GM12878 (cell line): Measurements from ENCODE around the gene AKR1C3. TPM values are rescaled to one million over a fixed set of nuclear protein-coding genes. Genes with fewer than 3 reads are reported as not detected.

Experiments used
- ATAC-seq: fragments of 200-7000 bp; cut with Tn5 transposase; 3 replicates; pipeline ENCODE4 v1.9.1; 2020; ENCODE audit warnings: mild to moderate bottlenecking, moderate library complexity
- BruUV-seq: library from RNA; stranded (reverse); fragments of 400-500 nt; replicated peaks from 2 replicates; lab custom pipeline; 2021; lab: Mats Ljungman, UMichigan
- CTCF ChIA-PET: fragments of 300-600 bp; sonication (Branson Sonifier 250); formaldehyde crosslinking; extraction: SDS; loops from one replicate; lab custom pipeline; 2021; ENCODE audit warnings: inconsistent platforms; lab: Yijun Ruan, JAX
- POLR2A ChIA-PET: fragments of 350-600 bp; formaldehyde crosslinking; extraction: SDS; loops from one replicate; lab custom pipeline; 2021; ENCODE audit warnings: inconsistent platforms; lab: Charles Lee
- RAD21 ChIA-PET: fragments of 300-600 bp; sonication (Branson Sonifier 250); formaldehyde crosslinking; loops from one replicate; lab custom pipeline; 2023; ENCODE audit warnings: antibody characterized with exemption; ENCODE audit not compliant: unreplicated experiment; lab: Charles Lee
- SMC1A ChIA-PET: fragments of 300-600 bp; sonication (Branson Sonifier 250); formaldehyde crosslinking; loops from one replicate; lab custom pipeline; 2023; ENCODE audit not compliant: unreplicated experiment, uncharacterized antibody; lab: Charles Lee
- DNase-seq: peaks from one replicate; pipeline ENCODE4 v3.0.0-alpha.2; 2011; ENCODE audit warnings: low read depth, low spot score
- FAIRE-seq: peaks from 3 replicates; lab custom pipeline; 2011; peaks lifted over from hg19 to GRCh38; lab: Jason Lieb, UNC
- H2AFZ ChIP-seq: 2 replicates; pipeline ENCODE4 v1.6.0; 2011; ENCODE audit warnings: low read depth, low read length, control low read depth; ENCODE audit not compliant: control insufficient read depth
- H3K27ac ChIP-seq: 2 replicates; pipeline ENCODE4 v1.5.1; 2011; ENCODE audit warnings: control low read depth; ENCODE audit not compliant: control insufficient read depth, insufficient read depth
- H3K27me3 ChIP-seq, 2 experiments: replicated peaks in 1 of 2; 2 replicates each; pipeline versions ENCODE4 v1.6.0 to v1.6.1; 2011; ENCODE audit warnings: low read length in 1 of 2; ENCODE audit not compliant: control insufficient read depth in 2 of 2, insufficient read depth in 2 of 2
- H3K36me3 ChIP-seq, 2 experiments: 2 replicates each; pipeline ENCODE4 v1.5.1; 2011; ENCODE audit warnings: low read length in 1 of 2; ENCODE audit not compliant: control insufficient read depth in 2 of 2, insufficient read depth in 2 of 2
- H3K4me1 ChIP-seq: 2 replicates; pipeline ENCODE4 v1.6.1; 2011; ENCODE audit warnings: mild to moderate bottlenecking, low read length, moderate library complexity, mixed read lengths; ENCODE audit not compliant: control insufficient read depth, insufficient read depth
- H3K4me2 ChIP-seq: 2 replicates; pipeline ENCODE4 v1.6.0; 2011; ENCODE audit warnings: control low read depth; ENCODE audit not compliant: control insufficient read depth, insufficient read depth
- H3K4me3 ChIP-seq: fragments of 200-600 bp; sonication (generic); 2 replicates; pipeline ENCODE4 v1.5.1; 2016
- H3K79me2 ChIP-seq: 2 replicates; pipeline ENCODE4 v1.6.0; 2011; ENCODE audit warnings: low read length; ENCODE audit not compliant: control insufficient read depth, insufficient read depth
- H3K9ac ChIP-seq: 2 replicates; pipeline ENCODE4 v1.8.0; 2011; ENCODE audit warnings: low read length, control low read depth, mixed read lengths; ENCODE audit not compliant: control insufficient read depth, insufficient read depth
- H3K9me3 ChIP-seq: replicated peaks from 3 replicates; pipeline ENCODE4 v1.5.1; 2011; ENCODE audit warnings: mild to moderate bottlenecking, low read length; ENCODE audit not compliant: control insufficient read depth, insufficient read depth
- H4K20me1 ChIP-seq: 2 replicates; pipeline ENCODE4 v1.6.0; 2011; ENCODE audit not compliant: control insufficient read depth, insufficient read depth
- CBX3 ChIP-seq: fragments of 200-600 bp; sonication (generic); IDR thresholded peaks from 2 replicates; pipeline ENCODE4 v1.6.1; 2016; ENCODE audit warnings: low read depth, borderline replicate concordance
- FOXK2 ChIP-seq: fragments of 450-650 bp; IDR thresholded peaks from 2 replicates; pipeline ENCODE4 v1.6.1; 2017; ENCODE audit warnings: mild to moderate bottlenecking, moderate library complexity
- HCFC1 ChIP-seq: fragments of 150-350 bp; IDR thresholded peaks from 2 replicates; pipeline ENCODE4 v1.6.1; 2014; ENCODE audit warnings: low read length
- HDAC2 ChIP-seq: fragments of 200-600 bp; sonication (generic); IDR thresholded peaks from 2 replicates; pipeline ENCODE4 v1.6.1; 2017
- JUND ChIP-seq: IDR thresholded peaks from 2 replicates; pipeline ENCODE4 v1.6.1; 2012; ENCODE audit warnings: low read depth, mild to moderate bottlenecking, low read length, improper control_type of control experiment, moderate library complexity
- NFIC ChIP-seq: IDR thresholded peaks from 2 replicates; pipeline ENCODE4 v1.6.1; 2012; ENCODE audit warnings: low read depth, mild to moderate bottlenecking, inconsistent platforms, low read length, moderate library complexity
- RUNX3 ChIP-seq: IDR thresholded peaks from 2 replicates; pipeline ENCODE4 v1.6.1; 2012; ENCODE audit warnings: low read length, inconsistent platforms
- SIN3A ChIP-seq: IDR thresholded peaks from 2 replicates; pipeline ENCODE4 v1.6.1; 2012; ENCODE audit warnings: low read depth, low read length, improper control_type of control experiment
- SUZ12 ChIP-seq: fragments of 200-600 bp; sonication (generic); IDR thresholded peaks from one replicate; pipeline ENCODE4 v1.6.1; 2018; ENCODE audit warnings: antibody characterized with exemption, mild to moderate bottlenecking; ENCODE audit not compliant: unreplicated experiment
- TBL1XR1 ChIP-seq: IDR thresholded peaks from 2 replicates; pipeline ENCODE4 v1.6.1; 2012; ENCODE audit warnings: low read depth, low read length, improper control_type of control experiment
- WRNIP1 ChIP-seq: IDR thresholded peaks from 2 replicates; pipeline ENCODE4 v1.6.1; 2011; ENCODE audit warnings: low read depth, low read length, improper control_type of control experiment, borderline replicate concordance
- ZNF207 ChIP-seq: fragments of 450-650 bp; IDR thresholded peaks from 2 replicates; pipeline ENCODE4 v1.6.1; 2014; ENCODE audit warnings: antibody characterized with exemption, mild to moderate bottlenecking, borderline replicate concordance
- ZNF24 ChIP-seq: fragments of 450-650 bp; IDR thresholded peaks from 2 replicates; pipeline ENCODE4 v1.6.1; 2017; ENCODE audit warnings: antibody characterized with exemption, mild to moderate bottlenecking
- in situ Hi-C: fragments of 300-500 bp; cut with MboI; formaldehyde crosslinking; loops from 9 replicates; pipeline ENCODE4 v1.14.3; 2018; ENCODE audit warnings: mixed read lengths
- intact Hi-C: fragments of 100-400 bp; cut with micrococcal nuclease; formaldehyde crosslinking; loops from one replicate; pipeline ENCODE4 v1.14.2; 2022; ENCODE audit not compliant: unreplicated experiment
- polyA plus RNA-seq, 11 experiments: library from polyadenylated mRNA; depleted of rRNA in 4 of 11; unstranded in 6 of 11; stranded (reverse) in 5 of 11; fragments of >200 nt; fragmentation: Nextera tagmentation in 4 of 11; fragmentation: Illumina TruSeq in 1 of 11; extraction: Ambion mirVana in 4 of 11; extraction: Trizol in 1 of 11; gene quantifications; 1 replicate in 1 of 11; 2 replicates in 10 of 11; pipeline versions ENCODE4 v1.2.1 to v1.2.3, GENCODE V29; 2011 to 2016; ENCODE audit warnings: inconsistent platforms in 2 of 11, missing spikeins in 2 of 11, low read depth in 1 of 11
- total RNA-seq, 4 experiments: library from RNA; depleted of rRNA in 3 of 4; stranded (reverse); fragments of >200 nt in 3 of 4; fragmentation: Illumina TruSeq in 1 of 4; extraction: Trizol in 1 of 4; gene quantifications; 2 replicates each; pipeline versions ENCODE4 v1.2.1 to v1.2.3, GENCODE V29; 2013 to 2021
- TF ChIP-seq, protein P1 (sequence below): fragments of 450-650 bp; IDR thresholded peaks from 2 replicates; pipeline ENCODE4 v1.6.1; 2014; ENCODE audit warnings: mild to moderate bottlenecking
- TF ChIP-seq, protein P2 (sequence below): fragments of 450-650 bp; IDR thresholded peaks from 2 replicates; pipeline ENCODE4 v1.6.1; 2016; ENCODE audit warnings: mild to moderate bottlenecking, moderate library complexity, borderline replicate concordance
- TF ChIP-seq, protein P3 (sequence below): IDR thresholded peaks from 2 replicates; pipeline ENCODE4 v1.6.1; 2012; ENCODE audit warnings: low read depth, low read length, improper control_type of control experiment

The AKR1C3 gene
- total and polyA plus RNA-seq, 10 of the 15 experiments (the other 5 are each of a cell fraction or from before 2014, with no cell fraction given) = 0.26 to 0.35 TPM; not detected in 8

DNA sequence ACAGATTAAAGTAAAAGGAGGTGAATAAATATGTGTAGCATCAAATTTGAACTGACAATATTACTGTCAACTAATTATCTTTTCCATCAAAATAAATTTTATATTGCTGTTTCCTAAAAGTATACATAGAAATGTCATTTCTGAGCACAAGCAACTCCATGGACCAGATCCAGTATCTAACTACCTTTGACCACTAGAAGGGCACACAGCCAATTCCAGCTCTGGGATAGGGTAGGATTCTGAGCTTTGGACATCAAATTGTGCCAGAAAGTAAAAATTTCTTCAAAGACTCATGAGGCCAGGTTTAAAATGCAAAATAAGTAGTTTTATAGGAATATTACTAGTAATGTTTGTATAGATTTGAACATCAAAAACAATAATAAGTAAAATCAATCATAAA is 29.7 kb downstream of the AKR1C3 start:
- SMC1A ChIA-PET = no interaction called here
- POLR2A ChIA-PET = no interaction called here
- Histone ChIP-seq H3K4me1 (no peaks in the 10 kb centered on the region), H3K36me3 (no peaks in the 10 kb centered on the region), H3K9me3 (no peaks in the 10 kb centered on the region)
- no peak for ATAC-seq
- no TSS peak for BruUV-seq
- intact Hi-C loops = no loop called here
- RAD21 ChIA-PET = no interaction called here
- TF ChIP-seq NFIC (no peak), SIN3A (no peak), HCFC1 (no peak), ZNF207 (no peak), HDAC2 (no peak), WRNIP1 (no peak), RUNX3 (no peak), TBL1XR1 (no peak), JUND (no peak), CBX3 (no peak), SUZ12 (no peak), FOXK2 (no peak), ZNF24 (no peak)
- TF ChIP-seq, protein P1, sequence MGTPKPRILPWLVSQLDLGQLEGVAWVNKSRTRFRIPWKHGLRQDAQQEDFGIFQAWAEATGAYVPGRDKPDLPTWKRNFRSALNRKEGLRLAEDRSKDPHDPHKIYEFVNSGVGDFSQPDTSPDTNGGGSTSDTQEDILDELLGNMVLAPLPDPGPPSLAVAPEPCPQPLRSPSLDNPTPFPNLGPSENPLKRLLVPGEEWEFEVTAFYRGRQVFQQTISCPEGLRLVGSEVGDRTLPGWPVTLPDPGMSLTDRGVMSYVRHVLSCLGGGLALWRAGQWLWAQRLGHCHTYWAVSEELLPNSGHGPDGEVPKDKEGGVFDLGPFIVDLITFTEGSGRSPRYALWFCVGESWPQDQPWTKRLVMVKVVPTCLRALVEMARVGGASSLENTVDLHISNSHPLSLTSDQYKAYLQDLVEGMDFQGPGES = no peak
- TF ChIP-seq, protein P2, sequence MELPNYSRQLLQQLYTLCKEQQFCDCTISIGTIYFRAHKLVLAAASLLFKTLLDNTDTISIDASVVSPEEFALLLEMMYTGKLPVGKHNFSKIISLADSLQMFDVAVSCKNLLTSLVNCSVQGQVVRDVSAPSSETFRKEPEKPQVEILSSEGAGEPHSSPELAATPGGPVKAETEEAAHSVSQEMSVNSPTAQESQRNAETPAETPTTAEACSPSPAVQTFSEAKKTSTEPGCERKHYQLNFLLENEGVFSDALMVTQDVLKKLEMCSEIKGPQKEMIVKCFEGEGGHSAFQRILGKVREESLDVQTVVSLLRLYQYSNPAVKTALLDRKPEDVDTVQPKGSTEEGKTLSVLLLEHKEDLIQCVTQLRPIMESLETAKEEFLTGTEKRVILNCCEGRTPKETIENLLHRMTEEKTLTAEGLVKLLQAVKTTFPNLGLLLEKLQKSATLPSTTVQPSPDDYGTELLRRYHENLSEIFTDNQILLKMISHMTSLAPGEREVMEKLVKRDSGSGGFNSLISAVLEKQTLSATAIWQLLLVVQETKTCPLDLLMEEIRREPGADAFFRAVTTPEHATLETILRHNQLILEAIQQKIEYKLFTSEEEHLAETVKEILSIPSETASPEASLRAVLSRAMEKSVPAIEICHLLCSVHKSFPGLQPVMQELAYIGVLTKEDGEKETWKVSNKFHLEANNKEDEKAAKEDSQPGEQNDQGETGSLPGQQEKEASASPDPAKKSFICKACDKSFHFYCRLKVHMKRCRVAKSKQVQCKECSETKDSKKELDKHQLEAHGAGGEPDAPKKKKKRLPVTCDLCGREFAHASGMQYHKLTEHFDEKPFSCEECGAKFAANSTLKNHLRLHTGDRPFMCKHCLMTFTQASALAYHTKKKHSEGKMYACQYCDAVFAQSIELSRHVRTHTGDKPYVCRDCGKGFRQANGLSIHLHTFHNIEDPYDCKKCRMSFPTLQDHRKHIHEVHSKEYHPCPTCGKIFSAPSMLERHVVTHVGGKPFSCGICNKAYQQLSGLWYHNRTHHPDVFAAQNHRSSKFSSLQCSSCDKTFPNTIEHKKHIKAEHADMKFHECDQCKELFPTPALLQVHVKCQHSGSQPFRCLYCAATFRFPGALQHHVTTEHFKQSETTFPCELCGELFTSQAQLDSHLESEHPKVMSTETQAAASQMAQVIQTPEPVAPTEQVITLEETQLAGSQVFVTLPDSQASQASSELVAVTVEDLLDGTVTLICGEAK = no peak
- TF ChIP-seq, protein P3, sequence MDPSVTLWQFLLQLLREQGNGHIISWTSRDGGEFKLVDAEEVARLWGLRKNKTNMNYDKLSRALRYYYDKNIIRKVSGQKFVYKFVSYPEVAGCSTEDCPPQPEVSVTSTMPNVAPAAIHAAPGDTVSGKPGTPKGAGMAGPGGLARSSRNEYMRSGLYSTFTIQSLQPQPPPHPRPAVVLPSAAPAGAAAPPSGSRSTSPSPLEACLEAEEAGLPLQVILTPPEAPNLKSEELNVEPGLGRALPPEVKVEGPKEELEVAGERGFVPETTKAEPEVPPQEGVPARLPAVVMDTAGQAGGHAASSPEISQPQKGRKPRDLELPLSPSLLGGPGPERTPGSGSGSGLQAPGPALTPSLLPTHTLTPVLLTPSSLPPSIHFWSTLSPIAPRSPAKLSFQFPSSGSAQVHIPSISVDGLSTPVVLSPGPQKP = no peak
- TF ChIP-seq, all 136 proteins: peak for 0
- no peaks in the 10 kb centered on the region for H3K27me3 ChIP-seq
- no peaks in the 10 kb centered on the region for H3K79me2 ChIP-seq
- no peaks in the 10 kb centered on the region for H4K20me1 ChIP-seq
- H3K4me3 ChIP-seq = no peak overlapping the region
- DNase-seq (no peak), FAIRE-seq (no peak)
- in situ Hi-C loops = no loop called here
- H3K9ac ChIP-seq = no peak overlapping the region
- no peak overlapping the region for H3K27ac ChIP-seq
- CTCF ChIA-PET = no interaction called here
- H2AFZ ChIP-seq = no peak overlapping the region
- H3K4me2 ChIP-seq = no peak overlapping the region
